Stimulated activated CD4-positive, alpha-beta T cell treated with anti-CD3 and anti-CD28 coated beads, Interleukin-4, amount 100 ng/mL, for 4 hours (primary cell): ENCODE results near the gene MRPS14.

ENCODE experiments used
- DNase-seq, 2 experiments: peaks; one replicate each; pipeline ENCODE4 v3.0.0-alpha.2; 2020

Gene MRPS14

GRCh38 chr1:174982971-174983689 is 40.1 kb downstream of the MRPS14 start:
- DNase-seq: no peak

DNA sequence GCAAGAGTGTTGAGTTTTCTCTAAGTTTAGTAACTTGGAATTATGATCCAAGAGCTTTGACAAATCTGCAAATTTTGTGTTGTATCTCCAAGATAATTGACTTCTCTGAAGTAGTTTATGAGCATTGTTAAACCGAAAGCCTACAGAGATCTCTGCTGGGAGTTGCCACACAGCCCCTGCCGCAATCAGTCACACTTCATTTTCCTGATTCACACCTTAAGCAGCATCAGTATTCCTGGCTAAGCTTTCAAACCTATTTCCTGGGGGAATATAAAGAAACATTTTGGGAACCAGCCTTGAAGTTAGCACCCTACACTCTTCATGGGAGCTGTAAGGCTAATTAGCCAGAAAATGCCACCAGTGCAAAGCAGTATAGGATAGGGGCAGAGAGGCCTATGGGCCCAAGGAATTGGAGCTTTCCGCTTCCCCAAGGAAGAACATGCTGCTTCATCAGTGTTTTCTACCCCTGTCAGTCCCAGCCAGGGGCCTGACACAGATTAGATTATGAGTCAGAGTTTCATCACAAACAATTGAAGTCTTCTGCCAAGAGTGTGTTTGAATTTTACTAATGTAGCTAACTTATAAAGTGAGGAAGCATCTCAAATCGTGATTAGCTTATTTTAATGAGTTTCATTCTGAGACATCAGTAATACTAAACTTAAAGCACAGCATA is 46.7 kb downstream of the MRPS14 start:
- DNase-seq: no peak

DNA sequence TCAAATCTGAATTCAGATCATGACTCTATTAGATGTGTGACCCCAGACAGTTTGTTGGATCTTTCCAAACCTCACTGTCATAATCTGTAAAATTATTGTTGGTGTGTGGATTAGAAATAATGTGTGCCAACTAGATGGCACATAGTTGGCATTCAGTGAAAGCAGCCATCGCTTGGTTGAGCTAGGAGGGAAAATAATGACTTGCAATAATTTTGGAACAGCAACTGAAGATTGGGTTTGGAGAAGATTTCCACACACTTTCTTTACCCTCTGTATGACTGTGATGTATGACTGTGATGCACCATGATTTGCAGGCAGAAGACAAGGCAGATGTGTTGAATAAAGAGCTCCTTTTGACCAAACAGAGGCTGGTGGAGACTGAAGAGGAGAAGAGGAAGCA is 47.5 kb downstream of the MRPS14 start:
- no peak for DNase-seq

DNA sequence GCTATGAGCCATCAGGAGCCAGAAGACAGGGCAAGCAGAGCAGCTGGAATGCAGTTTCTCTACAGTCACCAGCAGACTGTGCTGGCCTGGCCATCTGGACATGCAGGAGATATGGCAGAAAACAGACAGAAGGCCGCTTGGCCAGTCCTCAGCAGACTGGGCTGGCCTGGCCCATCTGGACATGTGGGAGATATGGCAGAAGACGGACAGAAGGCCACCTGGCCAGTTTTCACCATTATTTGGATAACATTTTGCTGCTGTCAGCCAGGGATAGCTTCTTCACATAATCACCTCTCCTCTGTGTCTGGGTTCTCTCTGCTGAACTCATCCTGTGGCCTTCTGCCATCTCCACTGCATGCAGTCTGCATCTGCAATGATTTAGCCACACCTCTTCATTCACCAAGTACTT is 48.5 kb downstream of the MRPS14 start:
- no peak for DNase-seq

GRCh38 chr1:174971902-174972301 is 51.3 kb downstream of the MRPS14 start:
- no peak for DNase-seq

GRCh38 chr1:174971466-174971865 is 51.8 kb downstream of the MRPS14 start:
- DNase-seq: no peak

DNA sequence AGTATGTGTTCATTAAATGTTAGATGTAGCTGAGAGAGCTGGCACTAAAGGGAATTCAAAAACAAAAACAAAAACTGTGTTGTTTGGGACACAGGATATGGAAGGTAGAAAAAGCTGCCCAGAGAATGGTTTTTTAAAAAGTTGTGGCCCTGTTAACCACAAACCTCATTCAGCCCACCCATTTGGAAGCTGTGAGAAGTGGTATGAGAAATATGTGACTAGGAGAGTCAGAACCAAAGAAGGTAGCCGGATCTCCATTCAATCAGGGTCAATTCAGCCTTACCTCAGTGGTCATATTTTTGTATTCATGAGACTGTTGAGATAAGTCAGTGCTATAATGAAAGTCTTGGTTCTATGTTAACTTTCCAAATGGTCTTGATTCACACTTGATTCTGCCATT is 53.2 kb downstream of the MRPS14 start:
- no peak for DNase-seq

GRCh38 chr1:174968750-174969244 is 54.4 kb downstream of the MRPS14 start:
- DNase-seq: no peak

DNA sequence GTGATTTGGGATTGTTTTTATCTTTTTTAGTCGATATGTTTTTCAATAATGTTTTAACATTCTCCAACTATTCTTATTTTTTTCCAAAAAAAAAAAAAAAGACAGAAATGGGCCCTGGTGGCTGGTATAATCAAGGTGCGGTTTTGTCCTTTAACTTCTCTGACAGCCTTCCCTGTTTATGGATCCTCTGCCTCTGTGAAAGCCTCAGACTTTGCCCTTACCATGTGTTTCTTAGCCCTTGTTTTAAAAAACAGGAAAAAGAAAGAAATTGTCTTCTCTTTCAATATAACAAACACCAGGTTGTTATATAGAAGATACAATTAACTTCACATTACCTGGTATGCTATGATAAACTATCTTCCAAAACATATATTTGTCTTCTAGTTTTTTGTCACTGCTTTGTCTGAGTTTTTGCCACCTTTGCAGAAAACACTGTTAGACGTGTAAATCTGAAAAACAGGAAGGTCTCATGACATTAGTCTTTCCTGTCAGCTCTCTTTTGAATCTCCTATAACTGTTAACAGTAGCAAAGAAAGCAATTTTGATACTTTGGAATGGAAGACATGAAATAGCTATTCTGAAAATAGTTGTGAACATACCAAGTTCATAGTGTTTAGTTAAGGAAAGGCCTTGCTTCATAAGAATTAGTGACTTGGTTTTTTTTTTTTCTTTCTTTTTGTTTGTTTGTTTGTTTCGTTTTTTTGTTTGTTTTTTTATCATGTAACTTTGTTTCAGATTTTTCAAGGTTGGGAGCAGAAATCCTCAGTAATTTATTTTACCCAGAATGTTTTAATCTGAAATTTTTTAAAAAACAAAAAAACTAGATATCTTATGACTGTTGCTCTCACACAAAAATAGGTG is 55.1 kb downstream of the MRPS14 start:
- DNase-seq: no peak

- no peak for DNase-seq
Observed at GRCh38 chr1:174966008-174966572, 57.1 kb downstream of the MRPS14 start.

GRCh38 chr1:174965362-174966007 is 57.7 kb downstream of the MRPS14 start:
- no peak for DNase-seq

- DNase-seq: no peak
Observed at GRCh38 chr1:174964972-174965361, 58.3 kb downstream of the MRPS14 start.

DNA sequence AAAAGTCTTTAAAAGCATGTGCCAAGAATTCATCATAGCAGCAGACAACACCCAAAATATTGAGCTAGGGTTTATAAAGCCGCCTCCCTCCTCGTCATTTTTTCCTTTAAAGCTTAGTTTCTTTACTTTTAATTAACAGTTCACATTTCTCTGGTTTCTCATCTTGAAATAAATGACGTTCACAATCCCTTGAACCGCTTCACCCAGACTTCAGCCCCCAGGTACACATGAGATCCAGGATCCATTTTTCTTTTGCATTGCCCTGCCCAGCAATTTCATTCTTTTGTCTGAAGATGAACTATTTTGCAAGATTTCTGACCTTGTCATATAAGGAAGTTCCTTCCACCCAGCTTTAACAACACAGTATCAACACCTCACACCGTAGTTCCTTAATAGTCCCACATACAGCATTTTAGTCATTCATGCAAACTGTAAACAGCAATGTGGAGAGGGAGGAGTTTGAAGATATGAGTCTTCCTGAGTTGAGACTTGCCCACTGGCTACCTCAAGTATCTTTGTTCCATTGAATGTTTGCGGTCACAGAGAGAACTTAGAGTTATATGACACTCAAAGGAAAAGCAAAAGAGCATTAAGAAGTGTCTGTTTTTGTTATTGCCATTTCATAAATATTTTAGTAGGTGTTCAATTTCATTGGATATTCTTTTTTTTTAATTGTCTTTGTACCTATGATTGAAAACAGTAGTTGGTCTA is 58.8 kb downstream of the MRPS14 start:
- no peak for DNase-seq

- DNase-seq: no peak
Observed at GRCh38 chr1:174963529-174964125, 59.6 kb downstream of the MRPS14 start.
